PFSK-1 (cell line): ENCODE data around the gene AHSG.

ENCODE experiments used
- REST ChIP-seq, 2 experiments: IDR thresholded peaks; 2 replicates each; pipeline versions ENCODE4 v1.6.1 to v1.8.0; 2011 to 2012; ENCODE audit warnings: low read depth in 2 of 2, low read length in 2 of 2, control low read depth in 1 of 2, inconsistent platforms in 1 of 2, mild to moderate bottlenecking in 1 of 2, moderate library complexity in 1 of 2; ENCODE audit not compliant: insufficient read depth in 1 of 2
- SIN3A ChIP-seq: IDR thresholded peaks from 2 replicates; pipeline ENCODE4 v1.6.1; 2012; ENCODE audit warnings: mild to moderate bottlenecking, low read length, moderate library complexity, borderline replicate concordance; ENCODE audit not compliant: insufficient read depth
- TAF1 ChIP-seq: IDR thresholded peaks from 2 replicates; pipeline ENCODE4 v1.6.1; 2012; ENCODE audit warnings: low read length, control low read depth, borderline replicate concordance; ENCODE audit not compliant: insufficient read depth

- no peak for TF ChIP-seq REST (IDR thresholded peaks at IDR 0.05; ENCODE audit: insufficient read depth in 1 of 2, low read depth in 2 of 2, low read length in 2 of 2)
- no peak for TF ChIP-seq TAF1
- TF ChIP-seq SIN3A = no peak
Observed at GRCh38 chr3:186669378-186670084, 56.7 kb downstream of the AHSG start.
